Esophagus squamous epithelium (tissue), 4 donors: Measurements from ENCODE around the gene PHGDH.

Experiments used
- CTCF ChIP-seq, 6 experiments: fragments of 450-650 bp in 4 of 6; fragments of 200-600 bp in 2 of 6; sonication (generic) in 2 of 6; IDR thresholded peaks; one replicate each; pipeline ENCODE4 v1.5.1; 2016 to 2019; ENCODE audit warnings: antibody characterized with exemption in 6 of 6, mild to moderate bottlenecking in 4 of 6, moderate library complexity in 4 of 6
- POLR2A ChIP-seq, 4 donors: fragments of 450-650 bp; IDR thresholded peaks; one replicate each; pipeline ENCODE4 v1.6.1; 2017; ENCODE audit warnings: antibody characterized with exemption in 4 of 4, mild to moderate bottlenecking in 4 of 4, moderate library complexity in 3 of 4

- TF ChIP-seq CTCF (IDR thresholded peaks at IDR 0.05): no peak
- no peak for TF ChIP-seq POLR2A (IDR thresholded peaks at IDR 0.05)
Observed at GRCh38 chr1:119679223-119679622, 32.5 kb upstream of the PHGDH start.
